Measurements from ENCODE around the gene SHISAL2A. TPM values are rescaled to one million over a fixed set of nuclear protein-coding genes. Genes with fewer than 3 reads are reported as not detected.

SHISAL2A gene
- total RNA-seq, 1 donor from 2014 or later, result not detected

DNA sequence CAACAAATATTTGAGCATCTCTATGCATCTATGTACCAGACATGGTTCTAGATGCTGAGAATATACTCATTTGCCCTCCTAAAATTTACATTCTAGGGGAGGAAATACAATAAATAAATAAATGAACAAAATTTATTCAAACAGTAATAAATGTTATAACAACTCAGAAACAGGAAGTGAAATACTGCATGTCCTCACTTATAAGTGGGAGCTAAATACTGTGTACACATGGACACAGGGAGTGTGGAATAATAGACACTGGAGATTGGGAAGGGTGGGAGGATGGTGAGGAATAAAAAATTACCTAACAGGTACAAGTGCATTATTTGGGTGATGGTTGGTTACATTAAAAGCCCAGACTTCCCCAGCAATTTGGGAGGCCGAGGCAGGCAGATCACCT lies 60.9 kb downstream of the SHISAL2A start:
- Histone ChIP-seq H3K36me3 (ENCODE audit: insufficient read depth, low read length) (peaks cover 14% of the 10 kb centered on the region), H3K27me3 (ENCODE audit: insufficient read depth, low read length) (no peaks in the 10 kb centered on the region), H3K9ac (ENCODE audit: low read length) (no peak overlapping the region), H3K9me3 (ENCODE audit: insufficient read depth, low read depth, low read length) (no peaks in the 10 kb centered on the region), H3K4me3 (ENCODE audit: insufficient read depth, low read depth, low read length) (no peak overlapping the region), H3K4me1 (ENCODE audit: insufficient read depth, low read length) (peaks cover 4% of the 10 kb centered on the region), H4K20me1 (ENCODE audit: insufficient read depth, low read length) (peaks cover 13% of the 10 kb centered on the region), H3K4me2 (ENCODE audit: low read length) (no peak overlapping the region), H3K79me2 (ENCODE audit: insufficient read depth, low read length) (peaks cover 54% of the 10 kb centered on the region), H3K27ac (ENCODE audit: low read depth, low read length) (no peak overlapping the region), H2AFZ (ENCODE audit: low read depth, low read length) (no peak overlapping the region)
- Mint-ChIP-seq H3K4me1 (ENCODE audit: low read depth, unreplicated experiment) (peaks cover 2% of the 10 kb centered on the region), H3K27ac (ENCODE audit: unreplicated experiment) (no peak overlapping the region), H3K9me3 (ENCODE audit: unreplicated experiment) (no peaks in the 10 kb centered on the region), H3K4me3 (ENCODE audit: unreplicated experiment) (no peak overlapping the region), H3K27me3 (ENCODE audit: low read depth, unreplicated experiment) (no peaks in the 10 kb centered on the region), H3K36me3 (ENCODE audit: low read depth, unreplicated experiment) (peaks cover 19% of the 10 kb centered on the region)
- no peak for FAIRE-seq
- no peak for DNase-seq (ENCODE audit: low read depth)
- TF ChIP-seq EZH2 (IDR thresholded peaks at IDR 0.05; ENCODE audit: insufficient read depth, low read length) (no peak), CTCF (IDR thresholded peaks at IDR 0.05; ENCODE audit: insufficient read depth, low read depth, low read length) (no peak)

DNA sequence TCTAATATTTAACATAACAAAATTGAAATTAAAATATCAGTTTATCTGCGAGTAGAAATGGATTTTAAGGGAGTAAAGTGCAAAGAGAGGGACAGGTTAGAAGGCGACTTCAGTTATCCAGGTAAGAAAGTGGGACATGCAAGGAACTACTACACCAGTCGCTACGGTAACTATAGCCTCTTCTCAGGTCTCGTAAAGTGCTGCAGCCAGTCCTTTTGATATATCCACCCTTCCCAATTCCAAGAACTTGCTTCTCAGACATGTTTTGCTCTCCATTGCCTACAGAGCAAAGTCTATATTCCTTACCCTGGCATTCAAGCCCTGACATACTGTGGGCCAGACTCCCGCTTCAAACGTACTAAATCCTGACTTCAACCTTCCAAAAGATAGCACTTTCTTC lies 62.7 kb downstream of the SHISAL2A start:
- no peaks in the 10 kb centered on the region for H3K9me3 Mint-ChIP-seq (ENCODE audit: unreplicated experiment)
- Histone ChIP-seq H3K9ac (ENCODE audit: low read length) (no peak overlapping the region), H3K27me3 (ENCODE audit: insufficient read depth, low read length) (no peaks in the 10 kb centered on the region), H4K20me1 (ENCODE audit: insufficient read depth, low read length) (peaks cover 13% of the 10 kb centered on the region), H3K4me1 (ENCODE audit: insufficient read depth, low read length) (peaks cover 4% of the 10 kb centered on the region), H3K36me3 (ENCODE audit: insufficient read depth, low read length) (peaks cover 14% of the 10 kb centered on the region), H3K4me2 (ENCODE audit: low read length) (no peak overlapping the region), H3K4me3 (ENCODE audit: insufficient read depth, low read depth, low read length) (no peak overlapping the region), H2AFZ (ENCODE audit: low read depth, low read length) (no peak overlapping the region), H3K9me3 (ENCODE audit: insufficient read depth, low read depth, low read length) (no peaks in the 10 kb centered on the region), H3K79me2 (ENCODE audit: insufficient read depth, low read length) (peaks cover 54% of the 10 kb centered on the region), H3K27ac (ENCODE audit: low read depth, low read length) (no peak overlapping the region)
- H3K27ac Mint-ChIP-seq (ENCODE audit: unreplicated experiment), result no peak overlapping the region
- TF ChIP-seq EZH2 (IDR thresholded peaks at IDR 0.05; ENCODE audit: insufficient read depth, low read length) (no peak), CTCF (IDR thresholded peaks at IDR 0.05; ENCODE audit: insufficient read depth, low read depth, low read length) (no peak)
- peaks cover 19% of the 10 kb centered on the region for H3K36me3 Mint-ChIP-seq (ENCODE audit: low read depth, unreplicated experiment)
- FAIRE-seq, result no peak
- no peak for DNase-seq (ENCODE audit: low read depth)
- no peaks in the 10 kb centered on the region for H3K27me3 Mint-ChIP-seq (ENCODE audit: low read depth, unreplicated experiment)
- H3K4me1 Mint-ChIP-seq (ENCODE audit: low read depth, unreplicated experiment), result peaks cover 2% of the 10 kb centered on the region
- peak overlapping the region; percentile 51 for H3K4me3 Mint-ChIP-seq (ENCODE audit: unreplicated experiment)

DNA sequence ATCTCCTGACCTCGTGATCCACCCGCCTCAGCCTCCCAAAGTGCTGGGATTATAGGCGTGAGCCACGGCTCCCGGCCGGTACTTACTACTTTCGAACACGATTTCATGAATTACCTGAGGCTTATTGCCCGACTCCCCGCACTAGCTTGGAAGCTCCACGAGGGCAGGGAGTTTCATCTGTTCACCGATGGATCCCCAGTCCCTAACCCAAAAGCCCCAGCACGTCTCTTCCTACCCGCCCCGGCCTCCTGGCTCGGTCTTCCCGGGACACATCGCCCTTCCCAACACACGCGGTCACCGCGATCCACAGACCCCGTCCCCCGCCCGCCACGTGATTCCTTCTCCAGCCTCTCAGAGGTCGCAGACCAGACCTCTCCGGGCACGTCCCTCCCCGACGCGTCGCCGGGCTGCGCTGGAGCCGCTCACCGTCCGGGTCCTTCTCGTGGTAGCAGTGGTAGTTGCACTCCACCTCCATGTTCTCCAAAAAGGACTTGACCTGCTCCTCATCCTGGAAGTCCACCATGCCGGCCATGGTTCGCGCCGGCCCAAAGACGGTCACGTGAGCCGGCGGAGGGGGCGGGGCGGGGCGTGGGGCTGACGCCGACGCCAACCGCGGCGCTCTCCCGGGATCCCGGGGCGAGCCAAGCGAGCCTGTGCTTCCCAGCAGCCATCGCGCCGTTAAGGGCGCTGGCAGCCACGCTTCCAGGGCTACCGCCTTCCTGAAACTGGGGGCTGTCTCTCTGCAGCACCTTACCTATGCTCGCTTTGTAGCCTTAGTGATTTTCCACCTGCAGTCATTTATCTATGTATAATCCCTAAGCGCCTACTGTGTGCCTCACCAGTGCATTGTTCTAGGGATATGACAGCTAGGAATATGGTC lies 65.1 kb downstream of the SHISAL2A start, which contains the start of gene COA7:
Gene COA7 (minus strand): TSS at position 553 of the 880 bp plus-strand sequence. CDS start 21 bp downstream, at position 532.
- Histone ChIP-seq H3K27ac (ENCODE audit: low read depth, low read length) (peak within 1 kb of the TSS; percentile 75), H3K4me2 (ENCODE audit: low read length) (peak within 1 kb of the TSS; percentile 97), H3K9me3 (ENCODE audit: insufficient read depth, low read depth, low read length) (no peaks in the 10 kb centered on the region), H4K20me1 (ENCODE audit: insufficient read depth, low read length) (peaks cover 4% of the 10 kb centered on the region), H3K9ac (ENCODE audit: low read length) (peak within 1 kb of the TSS; percentile 87), H3K4me3 (ENCODE audit: insufficient read depth, low read depth, low read length) (peak within 1 kb of the TSS; percentile 81), H3K4me1 (ENCODE audit: insufficient read depth, low read length) (peaks cover 5% of the 10 kb centered on the region), H3K27me3 (ENCODE audit: insufficient read depth, low read length) (no peaks in the 10 kb centered on the region), H3K36me3 (ENCODE audit: insufficient read depth, low read length) (no peaks in the 10 kb centered on the region), H2AFZ (ENCODE audit: low read depth, low read length) (peak within 1 kb of the TSS; percentile 100), H3K79me2 (ENCODE audit: insufficient read depth, low read length) (peaks cover 46% of the 10 kb centered on the region)
- H3K36me3 Mint-ChIP-seq (ENCODE audit: low read depth, unreplicated experiment), result peaks cover 5% of the 10 kb centered on the region
- H3K27ac Mint-ChIP-seq (ENCODE audit: unreplicated experiment), result peak within 1 kb of the TSS; percentile 89
- no peaks in the 10 kb centered on the region for H3K27me3 Mint-ChIP-seq (ENCODE audit: low read depth, unreplicated experiment)
- peak within 1 kb of the TSS; percentile 89 for H3K4me3 Mint-ChIP-seq (ENCODE audit: unreplicated experiment)
- H3K4me1 Mint-ChIP-seq (ENCODE audit: low read depth, unreplicated experiment), result no peaks in the 10 kb centered on the region
- no peaks in the 10 kb centered on the region for H3K9me3 Mint-ChIP-seq (ENCODE audit: unreplicated experiment)
- peak; percentile 62 for DNase-seq (ENCODE audit: low read depth)
- FAIRE-seq, result no peak
- TF ChIP-seq CTCF (IDR thresholded peaks at IDR 0.05; ENCODE audit: insufficient read depth, low read depth, low read length), result no peak
- no peak for TF ChIP-seq EZH2 (IDR thresholded peaks at IDR 0.05; ENCODE audit: insufficient read depth, low read length)

Data from astrocyte (in vitro differentiated cells and primary cell).